Measurements from ENCODE around the gene LDHAL6A.
"Not testable (repeated sequence)": the region's sequence is repeated elsewhere in the genome, so short reads cannot be mapped to it uniquely, and the experiment has no call there.

LDHAL6A gene

GRCh38 chr11:18455686-18456372 lies at the start of gene LDHAL6A:
Gene LDHAL6A (plus strand): TSS chr11:18455856. CDS start chr11:18456681, 825 bp downstream.
- no peak for DNase-seq (ENCODE audit: low read depth)

- not testable (repeated sequence) for DNase-seq (ENCODE audit: low read depth)
These were observed 48.3 kb upstream of the LDHAL6A start for GRCh38 chr11:18407400-18407799.

GRCh38 chr11:18408558-18409291 lies 46.9 kb upstream of the LDHAL6A start:
- DNase-seq (ENCODE audit: low read depth), result no peak

- DNase-seq (ENCODE audit: low read depth), result no peak
These were observed 39.2 kb upstream of the LDHAL6A start for GRCh38 chr11:18416459-18416858.

GRCh38 chr11:18419040-18419439 lies 36.6 kb upstream of the LDHAL6A start:
- no peak for DNase-seq (ENCODE audit: low read depth)

GRCh38 chr11:18420067-18420466 lies 35.6 kb upstream of the LDHAL6A start:
- no peak for DNase-seq (ENCODE audit: low read depth)

- no peak for DNase-seq (ENCODE audit: low read depth)
These were observed 28.4 kb upstream of the LDHAL6A start for GRCh38 chr11:18427240-18427639.

- DNase-seq (ENCODE audit: low read depth), result no peak
These were observed 26.3 kb upstream of the LDHAL6A start for GRCh38 chr11:18429332-18429731.

- DNase-seq (ENCODE audit: low read depth), result no peak
These were observed 17.0 kb upstream of the LDHAL6A start for GRCh38 chr11:18438691-18439090.

GRCh38 chr11:18449251-18449650 lies 6.4 kb upstream of the LDHAL6A start:
- no peak for DNase-seq (ENCODE audit: low read depth)

- no peak for DNase-seq (ENCODE audit: low read depth)
These were observed 2.7 kb upstream of the LDHAL6A start for GRCh38 chr11:18452927-18453326.

- DNase-seq (ENCODE audit: low read depth), result no peak
These were observed 1.8 kb downstream of the LDHAL6A start for GRCh38 chr11:18457450-18457849.

- DNase-seq (ENCODE audit: low read depth), result no peak
These were observed 4.0 kb downstream of the LDHAL6A start for GRCh38 chr11:18459634-18460033.

- no peak for DNase-seq (ENCODE audit: low read depth)
These were observed 6.3 kb downstream of the LDHAL6A start for GRCh38 chr11:18461909-18462308.

- no peak for DNase-seq (ENCODE audit: low read depth)
These were observed 7.8 kb downstream of the LDHAL6A start for GRCh38 chr11:18463439-18463838.

- DNase-seq (ENCODE audit: low read depth), result no peak
These were observed 10.7 kb downstream of the LDHAL6A start for GRCh38 chr11:18466402-18466801.

GRCh38 chr11:18468059-18468458 lies 12.4 kb downstream of the LDHAL6A start:
- no peak for DNase-seq (ENCODE audit: low read depth)

- no peak for DNase-seq (ENCODE audit: low read depth)
These were observed 13.3 kb downstream of the LDHAL6A start for GRCh38 chr11:18468961-18469360.

GRCh38 chr11:18471995-18472394 lies 16.3 kb downstream of the LDHAL6A start:
- no peak for DNase-seq (ENCODE audit: low read depth)

- no peak for DNase-seq (ENCODE audit: low read depth)
These were observed 16.9 kb downstream of the LDHAL6A start for GRCh38 chr11:18472587-18472986.

GRCh38 chr11:18479063-18479462 lies 23.4 kb downstream of the LDHAL6A start:
- DNase-seq (ENCODE audit: low read depth), result no peak

GRCh38 chr11:18485913-18486528 lies 30.4 kb downstream of the LDHAL6A start:
- no peak for DNase-seq (ENCODE audit: low read depth)

- DNase-seq (ENCODE audit: low read depth), result no peak
These were observed 34.7 kb downstream of the LDHAL6A start for GRCh38 chr11:18490319-18490718.

All from stimulated activated CD8-positive, alpha-beta memory T cell treated with anti-CD3 and anti-CD28 coated beads, Interleukin-12 subunit alpha, Interleukin-12 subunit beta, amount 100 ng/mL, for 1 hour (primary cell).